Right cardiac atrium (tissue), 5 donors: ENCODE data around the gene KLHDC8A. TPM values are rescaled to one million over a fixed set of nuclear protein-coding genes. Genes with fewer than 3 reads are reported as not detected.
A peak's percentile ranks its signal among the peaks of the same experiment; 100 is the strongest.
"Not testable (repeated sequence)": the region's sequence is repeated elsewhere in the genome, so short reads cannot be mapped to it uniquely, and the experiment has no call there.

ENCODE experiments used
- ATAC-seq, 2 donors: fragments of 200-7000 bp; cut with Tn5 transposase; one replicate each; pipeline versions ENCODE4 v1.8.0 to v1.9.1; 2020; ENCODE audit warnings: moderate library complexity in 2 of 2, mild to moderate bottlenecking in 1 of 2
- DNase-seq, 3 donors: peaks; one replicate each; pipeline ENCODE4 v3.0.0-alpha.2; 2020
- H3K27ac ChIP-seq: one replicate; pipeline ENCODE4 v1.5.1; 2013; ENCODE audit warnings: mild to moderate bottlenecking, low read length, control low read depth, moderate library complexity
- H3K27me3 ChIP-seq: one replicate; pipeline ENCODE4 v1.6.1; 2013; ENCODE audit not compliant: control insufficient read depth, insufficient read depth
- H3K4me1 ChIP-seq: one replicate; pipeline ENCODE4 v1.6.1; 2013; ENCODE audit warnings: low read length; ENCODE audit not compliant: control insufficient read depth, insufficient read depth
- H3K4me3 ChIP-seq: one replicate; pipeline ENCODE4 v1.5.1; 2013; ENCODE audit warnings: low read length, control low read depth
- H3K9me3 ChIP-seq: one replicate; pipeline ENCODE4 v1.6.1; 2013; ENCODE audit warnings: low read length; ENCODE audit not compliant: control insufficient read depth
- WGBS: extraction: QIAGEN DNeasy Blood & Tissue Kit; methylation state at CpG from one replicate; pipeline ENCODE4 v1.1.7; 2013; 5-methylcytosine and 5-hydroxymethylcytosine counted together
- intact Hi-C, 4 donors: fragments of 100-400 bp; cut with DNase I; formaldehyde crosslinking; loops; one replicate each; pipeline versions ENCODE4 v1.11.0 to v1.14.0; 2022 to 2023
- polyA plus RNA-seq: library from polyadenylated mRNA; stranded (reverse); fragments of 200-250 nt; gene quantifications from one replicate; pipeline ENCODE4 v1.2.3, GENCODE V29; 2013
- total RNA-seq, 4 donors: library from RNA; stranded (reverse); fragmentation: NEBNext Ultra II Directional; extraction: Animal tissue kit (Norgen Biotek cat#: 25700); gene quantifications; one replicate each; pipeline ENCODE4 v1.2.1, GENCODE V29; 2021
- donor health status: healthy with polysubstance abuse.
- donor health status: DM: no; HTN: yes; CAD: no.
- donor health status: DM: no; HTN: no; CAD: no.
- donor health status: DM: no; HTN: yes; CAD: no; lungs with severe emphysema.
- donor health status: DM: yes; HTN: yes; CAD: no.

Gene KLHDC8A
- total and polyA plus RNA-seq, 5 donors = 0.35 to 0.71 (median 0.47) TPM

- H3K9me3 ChIP-seq = no peaks in the 10 kb centered on the region
- H3K4me1 ChIP-seq = no peaks in the 10 kb centered on the region
- 48% methylated on average over 11 of the region's 11 CpGs for WGBS
- H3K27me3 ChIP-seq = no peaks in the 10 kb centered on the region
- DNase-seq (no peak), ATAC-seq (no peak)
- no peak overlapping the region for H3K27ac ChIP-seq
- no peak overlapping the region for H3K4me3 ChIP-seq
- intact Hi-C loops = no loop called here
Observed at GRCh38 chr1:205371871-205372660, 15.3 kb upstream of the KLHDC8A start.

- intact Hi-C loops = no loop called here
- Histone ChIP-seq H3K4me3 (no peak overlapping the region), H3K9me3 (no peaks in the 10 kb centered on the region), H3K27me3 (no peaks in the 10 kb centered on the region), H3K27ac (no peak overlapping the region), H3K4me1 (no peaks in the 10 kb centered on the region)
- ATAC-seq (no peak), DNase-seq (no peak)
Observed at GRCh38 chr1:205370780-205371179, 14.1 kb upstream of the KLHDC8A start.

GRCh38 chr1:205369701-205370123 is 13.0 kb upstream of the KLHDC8A start:
- intact Hi-C loops = no loop called here
- H3K4me3 ChIP-seq = no peak overlapping the region
- H3K4me1 ChIP-seq = no peaks in the 10 kb centered on the region
- no peaks in the 10 kb centered on the region for H3K9me3 ChIP-seq
- DNase-seq = no peak
- H3K27ac ChIP-seq = no peak overlapping the region
- H3K27me3 ChIP-seq = no peaks in the 10 kb centered on the region
- ATAC-seq = no peak
- 53% methylated on average over 3 of the region's 3 CpGs for WGBS

- H3K4me3 ChIP-seq = no peak overlapping the region
- ATAC-seq (no peak), DNase-seq (no peak)
- H3K4me1 ChIP-seq = no peaks in the 10 kb centered on the region
- H3K27me3 ChIP-seq = no peaks in the 10 kb centered on the region
- H3K27ac ChIP-seq = no peak overlapping the region
- intact Hi-C loops = no loop called here
- H3K9me3 ChIP-seq = no peaks in the 10 kb centered on the region
- WGBS = 93% methylated on average over 6 of the region's 6 CpGs
Observed at GRCh38 chr1:205368478-205368877, 11.8 kb upstream of the KLHDC8A start.

- intact Hi-C loops = no loop called here
- Histone ChIP-seq H3K9me3 (no peaks in the 10 kb centered on the region), H3K4me3 (no peak overlapping the region), H3K4me1 (no peaks in the 10 kb centered on the region), H3K27ac (no peak overlapping the region), H3K27me3 (no peaks in the 10 kb centered on the region)
- 36% methylated on average over 8 of the region's 8 CpGs for WGBS
- peak; percentile 14 to 38 for ATAC-seq
- DNase-seq = peak in 1 of 3 donors; percentile 60
Observed at GRCh38 chr1:205365945-205366463, 9.3 kb upstream of the KLHDC8A start.

GRCh38 chr1:205365086-205365485 is 8.4 kb upstream of the KLHDC8A start:
- DNase-seq, H3K9me3 ChIP-seq, intact Hi-C loops, ATAC-seq, H3K27me3 ChIP-seq, H3K4me1 ChIP-seq, H3K27ac ChIP-seq, H3K4me3 ChIP-seq: not testable (repeated sequence)
- 90% methylated on average over 8 of the region's 8 CpGs for WGBS

GRCh38 chr1:205360891-205361290 is 4.2 kb upstream of the KLHDC8A start:
- no peak overlapping the region for H3K4me3 ChIP-seq
- no peak overlapping the region for H3K27ac ChIP-seq
- no peak for ATAC-seq
- H3K4me1 ChIP-seq = no peaks in the 10 kb centered on the region
- no peaks in the 10 kb centered on the region for H3K27me3 ChIP-seq
- intact Hi-C loops = no loop called here
- no peak for DNase-seq
- H3K9me3 ChIP-seq = no peaks in the 10 kb centered on the region
- 60% methylated on average over 4 of the region's 4 CpGs for WGBS

GRCh38 chr1:205359771-205360565 is 3.2 kb upstream of the KLHDC8A start:
- no peak overlapping the region for H3K4me3 ChIP-seq
- DNase-seq = no peak
- 52% methylated on average over 11 of the region's 11 CpGs for WGBS
- peak in 1 of 2 donors; percentile 28 for ATAC-seq
- H3K9me3 ChIP-seq = no peaks in the 10 kb centered on the region
- intact Hi-C loops = loop anchor here in 2 of 4 donors (5.0 to 10.0 kb wide), 3 partner anchors 55 to 127 kb away; no protein-coding TSS in a partner anchor
- H3K27ac ChIP-seq = no peak overlapping the region
- H3K27me3 ChIP-seq = no peaks in the 10 kb centered on the region
- no peaks in the 10 kb centered on the region for H3K4me1 ChIP-seq

- H3K27me3 ChIP-seq = no peaks in the 10 kb centered on the region
- intact Hi-C loops = loop anchor here in 2 of 4 donors (5.0 to 10.0 kb wide), 3 partner anchors 56 to 129 kb away; no protein-coding TSS in a partner anchor
Observed at GRCh38 chr1:205358579-205358978, 1.9 kb upstream of the KLHDC8A start.

GRCh38 chr1:205357567-205357966 is 845 bp upstream of the KLHDC8A start:
- Histone ChIP-seq H3K4me1 (no peaks in the 10 kb centered on the region), H3K4me3 (no peak overlapping the region), H3K27ac (no peak overlapping the region), H3K9me3 (no peaks in the 10 kb centered on the region), H3K27me3 (no peaks in the 10 kb centered on the region)
- DNase-seq = no peak
- intact Hi-C loops = loop anchor here in 2 of 4 donors (5.0 to 10.0 kb wide), 3 partner anchors 57 to 130 kb away; no protein-coding TSS in a partner anchor
- no peak for ATAC-seq
- WGBS = 88% methylated on average over 3 of the region's 3 CpGs

More at GRCh38 chr1:205358579-205358978, 1.9 kb upstream of the KLHDC8A start:
- DNase-seq = no peak
- Histone ChIP-seq H3K4me1 (no peaks in the 10 kb centered on the region), H3K4me3 (no peak overlapping the region), H3K9me3 (no peaks in the 10 kb centered on the region), H3K27ac (no peak overlapping the region)
- no peak for ATAC-seq

GRCh38 chr1:205355075-205355453 is 1.7 kb downstream of the KLHDC8A start:
- intact Hi-C loops = loop anchor here in 3 of 4 donors (2.0 to 10.0 kb wide), 4 partner anchors 60 to 132 kb away; no protein-coding TSS in a partner anchor
- Histone ChIP-seq H3K4me1 (no peaks in the 10 kb centered on the region), H3K9me3 (no peaks in the 10 kb centered on the region), H3K27me3 (no peaks in the 10 kb centered on the region), H3K4me3 (no peak overlapping the region), H3K27ac (no peak overlapping the region)
- WGBS = 73% methylated on average over 3 of the region's 3 CpGs
- ATAC-seq (peak in 1 of 2 donors; percentile 28), DNase-seq (no peak)
